G401 (cell line): ENCODE results near the gene SOCS2. TPM values are rescaled to one million over a fixed set of nuclear protein-coding genes. Genes with fewer than 3 reads are reported as not detected.
"Not testable (repeated sequence)": the region's sequence is repeated elsewhere in the genome, so short reads cannot be mapped to it uniquely, and the experiment has no call there.

Experiments used
- DNase-seq: peaks from one replicate; pipeline ENCODE4 v3.0.0-alpha.2; 2015; ENCODE audit warnings: low spot score
- in situ Hi-C: cut with HindIII; loops from 2 replicates; pipeline ENCODE4 v1.10.0; 2016; ENCODE audit warnings: low sequenced_read_pairs, mixed read lengths
- total RNA-seq: library from RNA; depleted of rRNA; stranded (reverse); fragments of >200 nt; shearing (Covaris generic); gene quantifications from 2 replicates; pipeline ENCODE4 v1.2.3, GENCODE V29; 2014; rRNA removed

The SOCS2 gene, protein sequence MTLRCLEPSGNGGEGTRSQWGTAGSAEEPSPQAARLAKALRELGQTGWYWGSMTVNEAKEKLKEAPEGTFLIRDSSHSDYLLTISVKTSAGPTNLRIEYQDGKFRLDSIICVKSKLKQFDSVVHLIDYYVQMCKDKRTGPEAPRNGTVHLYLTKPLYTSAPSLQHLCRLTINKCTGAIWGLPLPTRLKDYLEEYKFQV
- total RNA-seq: not detected in 2 replicates

DNA sequence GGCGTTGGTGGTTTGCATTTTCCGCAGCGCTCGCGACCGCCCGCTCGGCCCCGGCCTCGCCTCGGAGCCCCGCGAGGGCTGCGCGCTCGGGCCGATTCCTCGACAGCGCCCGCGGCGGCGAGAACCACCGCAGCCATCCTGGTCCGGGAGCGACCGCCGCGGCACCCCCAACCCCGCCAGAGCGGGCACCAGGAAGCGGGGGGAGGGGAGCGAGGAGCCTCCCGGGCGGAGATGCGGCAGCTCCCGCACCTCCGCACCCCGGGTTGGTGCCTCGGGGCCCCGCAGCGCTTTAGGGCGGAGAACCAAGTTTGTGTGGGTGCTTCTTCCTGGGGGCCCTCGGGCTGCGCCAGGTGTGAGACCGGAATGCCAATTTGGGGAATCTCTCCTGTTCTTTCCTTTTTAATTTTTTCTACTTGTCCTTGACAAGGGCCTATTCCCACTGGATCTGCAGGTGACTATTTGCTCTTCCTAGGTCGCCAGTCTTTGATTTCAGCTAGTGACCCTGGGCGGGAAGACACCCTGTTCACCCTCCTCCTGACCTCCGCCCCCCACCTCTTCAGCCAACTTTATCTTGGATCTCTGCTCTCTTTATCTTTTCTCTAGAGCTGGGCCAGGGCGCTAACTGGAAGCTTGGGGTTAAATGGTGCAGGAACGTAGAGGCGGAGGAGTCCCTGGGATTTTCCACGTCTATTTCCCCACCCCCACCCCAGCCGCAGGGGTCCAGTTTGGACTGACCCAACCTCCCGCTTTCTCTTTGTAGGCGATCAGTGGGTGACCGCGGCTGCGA lies at the start of gene SOCS2:
Gene SOCS2, plus strand, starts transcription at position 751 of the 787 bp plus-strand sequence. CDS start 223 bp downstream, outside the sequence.
- no peak for DNase-seq
- in situ Hi-C loops: no loop called here

DNA sequence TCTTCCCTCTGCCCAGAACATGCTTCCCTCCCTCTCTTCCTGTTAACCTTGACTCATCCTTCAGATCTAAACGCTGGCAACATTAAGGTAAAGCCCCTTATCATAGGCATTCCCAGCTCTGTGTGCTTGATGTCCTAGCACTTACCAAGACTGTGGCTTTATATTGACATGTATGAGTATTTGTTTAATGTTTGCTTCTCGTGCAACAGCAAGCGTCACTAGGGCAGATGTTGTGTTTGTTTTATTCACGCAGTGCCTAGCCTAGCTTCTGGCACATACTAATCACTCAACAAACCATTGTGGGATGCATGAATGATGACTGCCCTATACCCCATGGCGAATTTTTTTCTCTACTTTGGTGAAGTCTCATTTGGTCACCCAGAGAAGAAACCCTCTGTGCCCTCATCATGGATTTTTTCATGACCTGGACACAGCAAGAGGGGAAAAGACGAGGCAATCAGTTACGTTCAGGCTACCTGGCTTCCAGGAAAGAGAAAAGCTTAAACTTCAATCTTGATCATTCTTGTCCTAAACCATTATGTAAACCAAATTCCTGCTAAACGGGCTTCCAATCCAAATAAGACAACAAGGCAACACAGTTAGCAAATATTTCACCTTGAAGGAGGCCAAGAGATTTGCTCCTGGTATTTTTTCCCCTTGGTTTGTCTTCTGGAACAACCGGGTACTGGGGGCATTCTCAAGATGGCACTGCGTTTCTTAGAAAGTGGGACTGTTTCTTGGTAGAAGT lies 47.9 kb upstream of the SOCS2 start:
- no peak for DNase-seq
- in situ Hi-C loops: no loop called here

DNA sequence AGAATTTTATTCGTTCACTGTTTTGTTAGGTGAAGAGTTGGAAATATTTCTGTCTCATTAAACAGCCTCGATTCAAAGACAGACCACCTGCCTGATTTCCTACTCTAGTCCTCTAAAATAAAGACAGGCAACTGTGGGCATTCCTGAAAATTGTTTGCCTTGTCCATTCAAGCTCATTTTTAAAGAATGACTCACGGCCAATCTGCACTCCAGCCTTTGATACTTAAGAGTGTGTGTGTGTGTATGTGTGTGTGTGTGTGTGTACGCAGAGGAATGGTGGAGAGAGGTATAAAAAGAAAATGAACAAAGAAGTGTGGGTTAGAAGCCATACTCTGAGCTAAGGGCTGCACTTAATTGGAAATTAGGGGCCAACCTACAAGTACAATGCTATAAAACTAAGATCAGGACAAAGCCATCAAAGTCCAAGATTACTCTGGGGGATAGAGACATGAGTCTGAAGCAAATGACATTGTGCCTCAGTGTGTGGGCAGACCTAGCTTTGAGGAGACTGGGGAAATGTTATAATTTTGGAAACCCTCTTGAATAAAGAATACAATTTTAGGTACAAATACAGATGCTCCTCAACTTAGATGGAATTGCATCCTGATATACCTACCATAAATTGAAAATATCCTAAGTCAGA lies 45.6 kb upstream of the SOCS2 start:
- no peak for DNase-seq
- in situ Hi-C loops: no loop called here

DNA sequence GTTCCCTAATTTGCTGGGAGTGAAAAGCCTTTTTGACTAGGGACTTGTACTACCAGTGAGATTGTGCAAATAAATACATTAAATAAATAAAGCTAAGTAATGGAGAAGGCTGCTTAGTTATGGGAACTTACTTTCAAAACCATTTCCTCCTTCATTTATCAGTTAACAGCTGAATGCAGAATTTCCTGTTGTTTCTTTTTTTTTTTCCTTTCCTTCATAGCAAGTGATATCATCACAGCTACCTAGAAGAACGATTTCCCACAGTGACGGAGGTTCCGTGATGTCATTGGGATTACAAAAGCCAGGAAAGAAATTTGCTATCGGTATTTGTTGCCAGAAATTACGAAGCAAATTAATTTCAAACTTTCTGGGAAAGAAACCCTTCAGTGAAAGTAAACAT lies 42.1 kb upstream of the SOCS2 start:
- DNase-seq: no peak
- in situ Hi-C loops: no loop called here

DNA sequence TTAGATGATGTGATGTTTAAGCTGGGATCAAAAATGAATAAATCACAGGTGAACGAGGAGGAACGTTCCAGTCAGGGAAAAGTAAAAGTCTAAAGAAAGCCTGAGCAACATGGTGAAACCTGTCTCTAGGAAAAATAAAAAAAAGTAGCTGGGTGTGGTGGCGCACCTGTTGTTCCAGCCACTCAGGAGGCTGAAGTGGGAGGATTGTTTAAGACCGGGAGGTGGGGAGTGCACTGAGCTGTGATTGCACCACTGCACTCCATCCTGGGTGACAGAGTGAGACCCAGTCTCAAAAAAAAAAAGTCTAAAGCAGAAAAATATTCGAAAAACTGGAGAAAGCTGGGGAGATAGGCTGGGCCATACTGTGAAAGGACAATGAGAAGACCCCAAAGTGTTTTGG lies 39.2 kb upstream of the SOCS2 start:
- in situ Hi-C loops: no loop called here
- DNase-seq: no peak

DNA sequence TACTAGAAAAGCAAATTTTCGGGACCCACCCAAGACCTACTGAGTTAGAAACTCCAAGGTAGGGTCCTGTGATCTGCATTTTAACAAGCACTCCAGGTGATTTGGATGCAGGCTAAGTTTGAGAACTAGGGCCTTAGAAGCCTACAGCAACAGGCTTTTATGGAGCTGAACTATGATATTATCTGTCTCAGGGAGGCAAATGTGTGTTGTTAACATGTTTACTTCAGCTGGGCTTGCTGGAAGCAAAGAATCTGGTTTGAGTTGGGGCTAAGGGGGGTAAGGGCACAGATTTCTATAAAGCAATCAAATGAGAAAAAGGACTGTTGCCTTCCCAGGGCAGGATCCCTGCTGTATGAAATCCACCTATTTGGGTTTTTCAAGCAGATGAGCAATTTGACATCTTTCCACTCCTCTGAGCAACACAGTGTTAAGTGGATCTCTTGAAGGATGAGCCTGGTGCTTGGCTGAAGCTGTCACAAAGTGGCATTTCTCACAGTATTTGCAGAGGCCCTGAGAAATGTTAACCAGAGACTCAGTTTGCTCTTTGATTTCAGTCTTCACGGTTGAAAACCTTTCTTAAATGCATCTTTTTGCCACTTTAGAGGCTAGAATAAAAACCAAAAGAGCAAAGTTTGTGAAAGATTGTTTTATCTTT lies 36.2 kb upstream of the SOCS2 start:
- DNase-seq: peak; percentile 23
- in situ Hi-C loops: no loop called here

DNA sequence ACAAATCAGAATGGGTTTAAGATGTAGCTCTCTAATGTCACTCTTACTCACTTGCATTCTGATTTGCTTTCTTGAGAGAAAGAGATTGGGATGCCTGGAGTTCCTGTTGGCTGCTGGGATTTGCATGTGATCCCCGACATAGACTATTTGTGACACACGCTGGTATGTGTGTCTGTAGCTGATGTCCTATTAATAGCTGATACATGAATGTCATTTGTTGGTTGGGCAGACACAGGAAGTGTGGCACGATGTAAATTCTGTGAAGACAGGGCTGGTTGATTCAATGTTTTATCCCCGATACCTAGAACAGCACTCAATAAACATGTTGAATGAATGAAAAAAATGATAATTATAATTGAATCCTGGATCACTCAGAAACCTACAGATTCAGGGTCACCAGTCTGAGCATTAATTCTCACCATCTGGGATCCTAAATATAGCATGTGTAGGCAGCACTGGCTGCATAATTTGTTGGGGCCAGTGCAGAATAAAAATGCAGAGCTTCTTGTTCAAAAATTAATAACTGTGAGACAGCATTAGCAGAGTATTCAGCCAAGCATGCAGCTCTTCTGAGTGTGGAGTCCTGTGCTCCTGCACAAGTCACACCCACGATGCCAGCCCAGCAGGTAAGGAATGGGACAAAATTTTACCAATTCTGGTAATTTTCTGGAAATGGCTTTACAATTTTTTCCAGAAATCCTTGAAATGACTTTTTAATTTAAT lies 35.5 kb upstream of the SOCS2 start:
- peak; percentile 13 for DNase-seq
- in situ Hi-C loops: no loop called here

DNA sequence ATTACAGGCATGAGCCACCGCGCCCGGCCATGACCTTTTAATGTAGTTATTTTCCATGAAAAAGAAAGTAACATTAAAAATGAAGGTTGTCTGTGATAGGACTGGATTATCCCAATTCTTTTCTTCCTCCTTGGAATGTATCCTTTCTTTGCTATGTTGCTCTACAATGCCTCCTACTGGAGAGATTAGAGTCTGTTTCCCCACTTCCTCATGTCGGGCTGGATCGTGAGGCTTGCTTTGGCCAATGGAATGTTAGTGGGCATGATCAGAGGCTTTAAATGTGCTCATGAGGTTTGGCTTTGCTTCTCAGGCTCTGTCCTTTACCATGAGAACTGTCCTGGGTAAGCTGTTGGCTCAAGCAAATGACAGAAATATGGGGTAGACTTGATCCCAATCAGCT lies 34.7 kb upstream of the SOCS2 start:
- in situ Hi-C loops: no loop called here

DNA sequence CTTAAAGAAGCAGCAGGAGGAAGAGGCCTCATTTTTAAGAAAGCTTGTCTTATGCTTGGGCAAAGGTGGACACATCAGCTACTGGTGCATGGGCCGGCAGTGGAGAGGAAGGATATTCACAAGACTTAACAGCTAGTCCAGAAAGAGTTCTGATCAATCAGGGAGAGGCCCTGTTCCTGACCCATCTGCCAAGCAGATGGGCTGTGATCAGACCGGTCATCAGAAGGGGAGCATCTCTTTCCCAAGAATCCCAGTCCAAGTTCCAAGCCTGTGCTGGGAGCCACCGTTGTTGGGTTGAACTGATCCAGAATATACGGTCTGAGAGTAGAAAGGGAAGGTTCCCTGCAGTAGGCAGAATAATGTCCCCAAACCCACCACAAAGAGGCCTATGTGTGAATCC lies 32.7 kb upstream of the SOCS2 start:
- in situ Hi-C loops: no loop called here
- DNase-seq: no peak

More for the DNA sequence above, 34.7 kb upstream of the SOCS2 start:
- DNase-seq: no peak

DNA sequence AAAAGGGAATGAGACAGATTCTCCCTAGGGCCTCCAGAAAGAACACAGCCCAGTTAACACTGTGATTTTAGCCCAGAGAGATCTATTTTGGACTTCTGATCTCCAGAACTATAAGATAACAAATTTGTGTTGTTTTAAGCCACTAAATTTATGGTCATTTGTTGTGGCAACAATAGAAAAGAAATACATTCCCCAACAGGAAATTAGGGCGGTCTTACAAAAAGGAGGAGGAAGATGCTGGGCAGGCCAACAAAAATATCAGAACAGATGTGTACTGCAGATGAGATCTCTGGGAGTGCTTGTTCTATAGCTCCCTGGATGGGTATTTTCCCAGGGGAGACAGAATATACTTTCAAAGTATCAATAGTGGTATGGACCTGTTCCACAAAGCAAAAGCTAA lies 32.0 kb upstream of the SOCS2 start:
- no peak for DNase-seq
- in situ Hi-C loops: no loop called here

DNA sequence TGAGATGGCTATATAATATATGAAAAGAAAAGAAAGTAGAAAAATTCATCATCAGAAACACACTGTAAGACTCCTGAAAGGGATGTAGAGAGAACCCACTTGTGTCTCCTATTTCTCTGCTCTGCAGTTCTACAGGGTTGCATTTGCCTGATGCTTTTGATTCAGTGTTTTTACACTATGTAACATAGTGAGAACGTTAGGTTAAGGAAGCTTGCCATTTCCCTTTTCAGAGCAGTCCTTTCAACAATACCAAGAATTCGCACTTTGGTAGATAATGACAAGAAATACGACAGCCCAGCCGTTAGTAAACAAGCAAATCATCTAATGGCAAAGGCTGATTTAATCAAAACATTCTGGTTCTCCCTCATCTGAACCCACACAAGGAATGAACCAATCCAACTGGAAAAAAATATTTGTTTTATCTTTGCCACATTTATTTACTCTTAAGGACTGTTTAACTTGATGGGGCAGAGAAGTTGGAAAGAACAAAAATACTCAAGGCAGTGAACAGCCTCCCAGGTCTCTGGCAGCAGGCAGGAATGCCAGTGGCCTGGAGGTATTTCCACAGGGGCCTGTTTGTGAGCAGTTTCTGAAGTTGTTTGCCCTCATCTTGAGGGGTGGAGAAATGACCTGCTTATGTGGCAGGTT lies 30.8 kb upstream of the SOCS2 start:
- no peak for DNase-seq
- in situ Hi-C loops: no loop called here

DNA sequence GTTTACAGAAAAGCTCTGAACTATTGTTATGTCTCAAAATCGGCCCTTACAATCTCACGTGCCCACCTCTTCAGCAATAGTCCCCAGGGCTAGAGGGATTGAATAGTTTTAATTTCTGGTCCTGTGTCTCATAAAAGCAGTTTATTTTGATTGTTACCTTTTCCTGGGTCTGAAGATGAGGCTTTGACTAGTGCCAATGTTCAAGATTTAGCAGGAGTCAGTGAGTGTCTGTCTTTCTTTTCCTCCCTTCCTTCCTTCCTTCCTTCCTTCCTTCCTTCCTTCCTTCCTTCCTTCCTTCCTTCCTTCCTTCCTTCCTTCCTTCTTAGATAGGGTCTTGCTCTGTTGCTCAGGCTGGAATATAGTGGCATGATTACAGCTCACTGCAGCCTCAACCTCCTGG lies 24.7 kb upstream of the SOCS2 start:
- no peak for DNase-seq
- in situ Hi-C loops: no loop called here

DNA sequence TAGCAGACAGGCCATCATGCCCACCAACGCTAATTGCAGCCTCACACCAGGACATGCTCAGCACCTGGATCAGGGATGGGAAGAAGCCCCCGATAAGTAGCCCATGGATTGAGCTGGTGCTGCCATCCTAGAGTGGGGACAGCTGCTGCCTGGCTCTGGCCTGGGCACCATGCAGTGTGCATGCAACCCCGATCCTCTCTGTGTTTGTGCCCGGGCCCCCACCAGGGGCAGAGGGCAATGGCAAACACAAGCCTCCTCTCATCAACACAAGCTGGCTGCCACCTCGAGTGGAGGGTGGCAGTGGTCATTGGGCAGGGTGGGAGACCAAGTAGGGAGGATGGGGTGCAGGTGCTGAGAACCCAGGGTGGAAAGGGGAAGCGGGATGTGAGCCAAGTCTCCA lies 23.3 kb upstream of the SOCS2 start:
- DNase-seq: no peak
- in situ Hi-C loops: no loop called here

DNA sequence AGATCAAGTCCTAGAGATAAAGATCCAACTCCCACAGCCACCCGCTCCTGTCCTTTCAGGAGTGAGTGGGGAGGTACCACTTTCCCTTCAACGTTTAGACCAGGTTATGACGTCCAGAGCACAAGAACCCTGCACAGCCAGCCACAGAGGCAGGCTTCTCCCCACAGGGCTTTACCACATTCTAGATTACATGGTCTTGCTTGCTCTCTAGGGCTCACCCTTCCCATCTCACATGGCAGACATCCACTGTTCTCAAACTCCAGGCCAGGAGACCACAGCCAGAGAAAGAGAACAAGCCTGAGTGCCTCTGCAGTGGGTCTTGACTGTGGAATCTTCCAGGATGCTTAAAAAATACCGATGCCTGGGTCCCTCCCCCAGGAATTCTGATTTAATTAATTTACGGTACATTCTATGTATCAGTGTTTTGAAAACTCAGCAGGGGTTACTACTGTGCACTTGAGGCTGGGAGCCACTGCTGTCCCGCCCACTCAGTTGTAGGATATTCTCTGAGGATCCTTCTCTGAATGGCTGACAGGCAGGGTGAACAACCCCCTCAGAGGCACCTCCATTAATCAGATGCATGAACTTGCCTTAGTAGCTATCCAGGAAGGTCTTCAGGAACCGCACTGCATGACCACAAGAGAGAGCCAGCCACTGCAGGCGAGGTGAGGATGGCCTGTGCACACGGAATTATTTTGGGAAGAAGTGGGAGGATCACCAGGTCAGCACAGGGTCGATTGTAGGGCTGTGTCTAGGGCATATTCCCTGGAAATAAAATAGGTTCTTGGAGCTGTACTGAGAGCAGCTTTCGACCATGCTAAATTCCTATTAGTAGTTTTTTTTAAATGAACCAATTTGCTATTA lies 21.5 kb upstream of the SOCS2 start:
- in situ Hi-C loops: no loop called here
- DNase-seq: no peak

DNA sequence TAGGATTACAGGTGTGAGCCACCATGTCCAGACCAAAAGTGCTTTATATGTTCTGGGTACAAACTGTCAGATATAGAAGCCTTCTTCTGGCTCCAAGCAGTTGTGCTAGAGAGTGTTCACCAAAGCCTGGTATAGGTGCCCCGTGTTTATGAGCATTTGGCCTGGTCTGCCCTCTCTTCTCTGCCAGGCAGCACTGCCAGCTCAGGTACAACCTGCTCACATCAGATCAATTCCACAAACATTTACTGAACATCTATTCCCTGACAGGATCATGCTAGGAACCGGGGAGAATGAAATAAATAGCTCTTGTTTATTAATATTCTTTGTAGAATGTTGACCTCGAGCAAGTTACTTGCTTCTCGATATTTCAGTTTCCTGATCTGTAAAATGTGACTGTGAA lies 20.0 kb upstream of the SOCS2 start:
- in situ Hi-C loops: no loop called here

DNA sequence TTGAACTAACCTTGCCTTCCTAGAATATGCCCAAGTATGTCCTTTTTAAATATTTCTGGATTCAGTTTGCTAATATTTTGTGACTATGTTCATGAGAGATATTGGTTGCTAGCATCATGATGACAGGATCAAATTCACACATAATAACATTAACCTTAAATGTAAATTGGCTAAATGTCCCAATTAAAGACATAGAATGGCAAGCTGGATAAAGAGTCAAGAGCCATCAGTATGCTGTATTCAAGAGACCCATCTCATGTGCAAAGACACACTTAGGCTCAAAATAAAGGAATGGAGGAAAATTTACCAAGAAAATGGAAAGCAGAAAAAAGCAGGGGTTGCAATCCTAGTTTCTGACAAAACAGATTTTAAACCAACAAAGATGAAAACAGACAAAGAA lies 14.6 kb upstream of the SOCS2 start:
- in situ Hi-C loops, DNase-seq: not testable (repeated sequence)

More for the DNA sequence above, 20.0 kb upstream of the SOCS2 start:
- no peak for DNase-seq

DNA sequence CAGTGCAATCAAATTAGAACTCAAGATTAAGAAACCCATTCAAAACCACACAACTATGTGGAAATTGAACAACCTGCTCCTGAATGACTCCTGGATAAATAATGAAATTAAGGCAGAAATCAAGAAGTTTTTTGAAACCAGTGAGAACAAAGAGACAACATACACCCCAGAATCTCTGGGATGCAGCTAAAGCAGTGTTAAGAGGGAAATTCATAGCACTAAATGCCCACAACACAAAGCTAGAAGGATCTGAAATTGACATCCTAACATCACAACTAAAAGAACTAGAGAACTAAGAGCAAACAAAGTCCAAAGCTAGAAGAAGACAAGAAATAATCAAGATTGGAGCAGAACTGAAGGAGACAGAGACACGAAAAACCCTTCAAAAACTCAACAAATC lies 13.8 kb upstream of the SOCS2 start:
- in situ Hi-C loops, DNase-seq: not testable (repeated sequence)
